HepG2 (cell line): ENCODE data around the gene SLC25A45. TPM values are rescaled to one million over a fixed set of nuclear protein-coding genes. Genes with fewer than 3 reads are reported as not detected.

ENCODE experiments used
- FOSL2 ChIP-seq: sonication (generic); formaldehyde crosslinking; IDR thresholded peaks from 2 replicates; pipeline ENCODE4 v1.4.0; 2020; ENCODE audit warnings: missing genetic modification reagents
- FOXP1 ChIP-seq, 2 experiments: fragments of 450-650 bp in 1 of 2; IDR thresholded peaks; 2 replicates each; pipeline ENCODE4 v1.6.1; 2017 to 2018; ENCODE audit warnings: antibody characterized with exemption in 1 of 2
- HNRNPUL1 ChIP-seq: fragments of 200-400 bp; formaldehyde crosslinking; IDR thresholded peaks from 2 replicates; pipeline ENCODE4 v1.6.1; 2017; ENCODE audit warnings: low read depth, mild to moderate bottlenecking, low read length, moderate library complexity
- KDM5B ChIP-seq: sonication (generic); formaldehyde crosslinking; IDR thresholded peaks from 2 replicates; pipeline ENCODE4 v1.4.0; 2020; ENCODE audit warnings: missing genetic modification reagents, mild to moderate bottlenecking, borderline replicate concordance
- LCORL ChIP-seq, 2 experiments: fragments of 450-650 bp in 1 of 2; sonication (generic) in 1 of 2; formaldehyde crosslinking in 1 of 2; IDR thresholded peaks; 2 replicates each; pipeline versions ENCODE4 v1.5.0 to v1.6.1; 2017 to 2020; ENCODE audit warnings: antibody characterized with exemption in 1 of 2, missing genetic modification reagents in 1 of 2
- PLRG1 ChIP-seq: fragments of 450-650 bp; conservative IDR thresholded peaks from 2 replicates; pipeline ENCODE4 v1.6.1; 2016
- RARA ChIP-seq: IDR thresholded peaks from 2 replicates; pipeline ENCODE4 v1.6.1; 2016; ENCODE audit warnings: missing genetic modification reagents, missing compliant biosample characterization
- RFX5 ChIP-seq: IDR thresholded peaks from 2 replicates; pipeline ENCODE4 v1.6.1; 2011; ENCODE audit warnings: low read depth, low read length, improper control_type of control experiment
- SIX4 ChIP-seq: sonication (generic); formaldehyde crosslinking; IDR thresholded peaks from 2 replicates; pipeline ENCODE4 v1.4.0; 2020; ENCODE audit warnings: missing genetic modification reagents
- TOPORS ChIP-seq: sonication (generic); formaldehyde crosslinking; IDR thresholded peaks from 2 replicates; pipeline ENCODE4 v1.8.0; 2023; ENCODE audit warnings: mild to moderate bottlenecking, missing genetic modification reagents
- ZBTB7B ChIP-seq: sonication (generic); formaldehyde crosslinking; IDR thresholded peaks from 2 replicates; pipeline ENCODE4 v1.4.0; 2020; ENCODE audit warnings: missing genetic modification reagents
- ZEB1 ChIP-seq: IDR thresholded peaks from 2 replicates; pipeline ENCODE4 v1.6.1; 2012; ENCODE audit warnings: mild to moderate bottlenecking, low read depth, inconsistent platforms; ENCODE audit not compliant: insufficient replicate concordance
- ZNF143 ChIP-seq: sonication (generic); formaldehyde crosslinking; IDR thresholded peaks from 2 replicates; pipeline ENCODE4 v1.4.0; 2020; ENCODE audit warnings: missing genetic modification reagents
- ZNF230 ChIP-seq: sonication (generic); formaldehyde crosslinking; IDR thresholded peaks from 2 replicates; pipeline ENCODE4 v1.4.0; 2020; ENCODE audit warnings: mild to moderate bottlenecking, missing genetic modification reagents
- polyA plus RNA-seq, 8 experiments: library from polyadenylated mRNA; depleted of rRNA in 3 of 8; stranded (reverse) in 7 of 8; unstranded in 1 of 8; fragments of >200 nt; fragmentation: Illumina TruSeq in 4 of 8; extraction: Trizol in 4 of 8; gene quantifications; 2 replicates each; pipeline versions ENCODE4 v1.2.1 to v1.2.3, GENCODE V29; 2011 to 2016; ENCODE audit warnings: low read depth in 4 of 8, missing spikeins in 1 of 8, mixed read lengths in 1 of 8; ENCODE audit not compliant: insufficient read depth in 1 of 8
- total RNA-seq, 5 experiments: library from RNA; depleted of rRNA; stranded (reverse); fragments of >200 nt; fragmentation: Illumina TruSeq; extraction: Trizol; gene quantifications; 2 replicates each; pipeline ENCODE4 v1.2.3, GENCODE V29; 2016; ENCODE audit warnings: low read depth in 1 of 5
- TF ChIP-seq, protein P1 (sequence below): fragments of 450-650 bp; IDR thresholded peaks from 2 replicates; pipeline ENCODE4 v1.6.1; 2017; ENCODE audit warnings: mild to moderate bottlenecking
- TF ChIP-seq, protein P2 (sequence below): sonication (generic); formaldehyde crosslinking; IDR thresholded peaks from 2 replicates; pipeline ENCODE4 v1.8.0; 2022; ENCODE audit warnings: low read depth, missing genetic modification reagents
- TF ChIP-seq, protein P3 (sequence below): sonication (generic); formaldehyde crosslinking; IDR thresholded peaks from 2 replicates; pipeline ENCODE4 v1.5.1; 2020; ENCODE audit warnings: mild to moderate bottlenecking, missing genetic modification reagents, borderline replicate concordance
- TF ChIP-seq, protein P4 (sequence below): IDR thresholded peaks from 2 replicates; pipeline ENCODE4 v1.6.1; 2018; ENCODE audit warnings: missing genetic modification reagents

The SLC25A45 gene
- total and polyA plus RNA-seq, 2 of the 13 experiments (the other 11 are each of a cell fraction or from before 2014, with no cell fraction given), result 1.2 to 3.4 TPM

DNA sequence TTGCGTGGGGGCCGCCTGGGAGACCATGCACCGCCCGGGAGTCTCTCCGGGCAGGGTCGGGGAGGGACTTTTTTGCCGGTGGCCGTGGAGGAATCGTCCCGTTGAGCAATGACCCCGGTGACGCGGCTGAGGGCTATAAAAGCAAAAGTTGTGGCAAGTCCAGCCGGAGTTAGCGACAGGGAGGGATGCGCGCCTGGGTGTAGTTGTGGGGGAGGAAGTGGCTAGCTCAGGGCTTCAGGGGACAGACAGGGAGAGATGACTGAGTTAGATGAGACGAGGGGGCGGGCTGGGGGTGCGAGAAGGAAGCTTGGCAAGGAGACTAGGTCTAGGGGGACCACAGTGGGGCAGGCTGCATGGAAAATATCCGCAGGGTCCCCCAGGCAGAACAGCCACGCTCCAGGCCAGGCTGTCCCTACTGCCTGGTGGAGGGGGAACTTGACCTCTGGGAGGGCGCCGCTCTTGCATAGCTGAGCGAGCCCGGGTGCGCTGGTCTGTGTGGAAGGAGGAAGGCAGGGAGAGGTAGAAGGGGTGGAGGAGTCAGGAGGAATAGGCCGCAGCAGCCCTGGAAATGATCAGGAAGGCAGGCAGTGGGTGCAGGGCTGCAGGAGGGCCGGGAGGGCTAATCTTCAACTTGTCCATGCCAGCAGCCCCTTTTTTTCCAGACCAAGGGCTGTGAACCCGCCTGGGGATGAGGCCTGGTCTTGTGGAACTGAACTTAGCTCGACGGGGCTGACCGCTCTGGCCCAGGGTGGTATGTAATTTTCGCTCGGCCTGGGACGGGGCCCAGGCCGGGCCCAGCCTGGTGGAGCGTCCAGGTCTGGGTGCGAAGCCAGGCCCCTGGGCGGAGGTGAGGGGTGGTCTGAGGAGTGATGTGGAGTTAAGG is 40.4 kb upstream of the SLC25A45 start, which contains the start of gene NEAT1 (continued):
- TF ChIP-seq LCORL (IDR thresholded peaks at IDR 0.05) (no peak), LCORL (CRISPR knock-in tag; IDR thresholded peaks at IDR 0.05) (no peak; the same call in none of the 2 replicates), ZEB1 (no peak), KDM5B (CRISPR knock-in tag) (no peak; the same call in 1 of the 2 replicates), FOSL2 (CRISPR knock-in tag) (peak; percentile 72), RFX5 (peak; percentile 70), RARA (peak; percentile 85), SIX4 (peak; percentile 65; the same call in 1 of the 2 replicates), FOXP1 (IDR thresholded peaks at IDR 0.05) (0 out of 2 replicates have a peak, but pooled peaks have one; percentile 31), FOXP1 (CRISPR knock-in tag; IDR thresholded peaks at IDR 0.05) (peak; percentile 48), ZBTB7B (peak; percentile 86), ZNF143 (CRISPR knock-in tag) (no peak), TOPORS (CRISPR knock-in tag) (0 out of 2 replicates have a peak, but pooled peaks have one; percentile 6), HNRNPUL1 (no peak), PLRG1 (no peak), ZNF230 (CRISPR knock-in tag) (peak; percentile 38; the same call in 1 of the 2 replicates)
- TF ChIP-seq, protein P1, sequence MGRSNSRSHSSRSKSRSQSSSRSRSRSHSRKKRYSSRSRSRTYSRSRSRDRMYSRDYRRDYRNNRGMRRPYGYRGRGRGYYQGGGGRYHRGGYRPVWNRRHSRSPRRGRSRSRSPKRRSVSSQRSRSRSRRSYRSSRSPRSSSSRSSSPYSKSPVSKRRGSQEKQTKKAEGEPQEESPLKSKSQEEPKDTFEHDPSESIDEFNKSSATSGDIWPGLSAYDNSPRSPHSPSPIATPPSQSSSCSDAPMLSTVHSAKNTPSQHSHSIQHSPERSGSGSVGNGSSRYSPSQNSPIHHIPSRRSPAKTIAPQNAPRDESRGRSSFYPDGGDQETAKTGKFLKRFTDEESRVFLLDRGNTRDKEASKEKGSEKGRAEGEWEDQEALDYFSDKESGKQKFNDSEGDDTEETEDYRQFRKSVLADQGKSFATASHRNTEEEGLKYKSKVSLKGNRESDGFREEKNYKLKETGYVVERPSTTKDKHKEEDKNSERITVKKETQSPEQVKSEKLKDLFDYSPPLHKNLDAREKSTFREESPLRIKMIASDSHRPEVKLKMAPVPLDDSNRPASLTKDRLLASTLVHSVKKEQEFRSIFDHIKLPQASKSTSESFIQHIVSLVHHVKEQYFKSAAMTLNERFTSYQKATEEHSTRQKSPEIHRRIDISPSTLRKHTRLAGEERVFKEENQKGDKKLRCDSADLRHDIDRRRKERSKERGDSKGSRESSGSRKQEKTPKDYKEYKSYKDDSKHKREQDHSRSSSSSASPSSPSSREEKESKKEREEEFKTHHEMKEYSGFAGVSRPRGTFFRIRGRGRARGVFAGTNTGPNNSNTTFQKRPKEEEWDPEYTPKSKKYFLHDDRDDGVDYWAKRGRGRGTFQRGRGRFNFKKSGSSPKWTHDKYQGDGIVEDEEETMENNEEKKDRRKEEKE, result no peak
- TF ChIP-seq, protein P2, sequence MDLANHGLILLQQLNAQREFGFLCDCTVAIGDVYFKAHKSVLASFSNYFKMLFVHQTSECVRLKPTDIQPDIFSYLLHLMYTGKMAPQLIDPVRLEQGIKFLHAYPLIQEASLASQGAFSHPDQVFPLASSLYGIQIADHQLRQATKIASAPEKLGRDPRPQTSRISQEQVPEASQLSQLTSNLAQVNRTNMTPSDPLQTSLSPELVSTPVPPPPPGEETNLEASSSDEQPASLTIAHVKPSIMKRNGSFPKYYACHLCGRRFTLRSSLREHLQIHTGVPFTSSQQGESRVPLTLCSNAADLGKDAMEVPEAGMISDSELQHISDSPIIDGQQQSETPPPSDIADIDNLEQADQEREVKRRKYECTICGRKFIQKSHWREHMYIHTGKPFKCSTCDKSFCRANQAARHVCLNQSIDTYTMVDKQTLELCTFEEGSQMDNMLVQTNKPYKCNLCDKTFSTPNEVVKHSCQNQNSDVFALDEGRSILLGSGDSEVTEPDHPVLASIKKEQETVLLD (CRISPR knock-in tag), result no peak; the same call in 1 of the 2 replicates
- TF ChIP-seq, protein P3, sequence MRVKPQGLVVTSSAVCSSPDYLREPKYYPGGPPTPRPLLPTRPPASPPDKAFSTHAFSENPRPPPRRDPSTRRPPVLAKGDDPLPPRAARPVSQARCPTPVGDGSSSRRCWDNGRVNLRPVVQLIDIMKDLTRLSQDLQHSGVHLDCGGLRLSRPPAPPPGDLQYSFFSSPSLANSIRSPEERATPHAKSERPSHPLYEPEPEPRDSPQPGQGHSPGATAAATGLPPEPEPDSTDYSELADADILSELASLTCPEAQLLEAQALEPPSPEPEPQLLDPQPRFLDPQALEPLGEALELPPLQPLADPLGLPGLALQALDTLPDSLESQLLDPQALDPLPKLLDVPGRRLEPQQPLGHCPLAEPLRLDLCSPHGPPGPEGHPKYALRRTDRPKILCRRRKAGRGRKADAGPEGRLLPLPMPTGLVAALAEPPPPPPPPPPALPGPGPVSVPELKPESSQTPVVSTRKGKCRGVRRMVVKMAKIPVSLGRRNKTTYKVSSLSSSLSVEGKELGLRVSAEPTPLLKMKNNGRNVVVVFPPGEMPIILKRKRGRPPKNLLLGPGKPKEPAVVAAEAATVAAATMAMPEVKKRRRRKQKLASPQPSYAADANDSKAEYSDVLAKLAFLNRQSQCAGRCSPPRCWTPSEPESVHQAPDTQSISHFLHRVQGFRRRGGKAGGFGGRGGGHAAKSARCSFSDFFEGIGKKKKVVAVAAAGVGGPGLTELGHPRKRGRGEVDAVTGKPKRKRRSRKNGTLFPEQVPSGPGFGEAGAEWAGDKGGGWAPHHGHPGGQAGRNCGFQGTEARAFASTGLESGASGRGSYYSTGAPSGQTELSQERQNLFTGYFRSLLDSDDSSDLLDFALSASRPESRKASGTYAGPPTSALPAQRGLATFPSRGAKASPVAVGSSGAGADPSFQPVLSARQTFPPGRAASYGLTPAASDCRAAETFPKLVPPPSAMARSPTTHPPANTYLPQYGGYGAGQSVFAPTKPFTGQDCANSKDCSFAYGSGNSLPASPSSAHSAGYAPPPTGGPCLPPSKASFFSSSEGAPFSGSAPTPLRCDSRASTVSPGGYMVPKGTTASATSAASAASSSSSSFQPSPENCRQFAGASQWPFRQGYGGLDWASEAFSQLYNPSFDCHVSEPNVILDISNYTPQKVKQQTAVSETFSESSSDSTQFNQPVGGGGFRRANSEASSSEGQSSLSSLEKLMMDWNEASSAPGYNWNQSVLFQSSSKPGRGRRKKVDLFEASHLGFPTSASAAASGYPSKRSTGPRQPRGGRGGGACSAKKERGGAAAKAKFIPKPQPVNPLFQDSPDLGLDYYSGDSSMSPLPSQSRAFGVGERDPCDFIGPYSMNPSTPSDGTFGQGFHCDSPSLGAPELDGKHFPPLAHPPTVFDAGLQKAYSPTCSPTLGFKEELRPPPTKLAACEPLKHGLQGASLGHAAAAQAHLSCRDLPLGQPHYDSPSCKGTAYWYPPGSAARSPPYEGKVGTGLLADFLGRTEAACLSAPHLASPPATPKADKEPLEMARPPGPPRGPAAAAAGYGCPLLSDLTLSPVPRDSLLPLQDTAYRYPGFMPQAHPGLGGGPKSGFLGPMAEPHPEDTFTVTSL, result peak; percentile 20; the same call in 1 of the 2 replicates
- TF ChIP-seq, protein P4, sequence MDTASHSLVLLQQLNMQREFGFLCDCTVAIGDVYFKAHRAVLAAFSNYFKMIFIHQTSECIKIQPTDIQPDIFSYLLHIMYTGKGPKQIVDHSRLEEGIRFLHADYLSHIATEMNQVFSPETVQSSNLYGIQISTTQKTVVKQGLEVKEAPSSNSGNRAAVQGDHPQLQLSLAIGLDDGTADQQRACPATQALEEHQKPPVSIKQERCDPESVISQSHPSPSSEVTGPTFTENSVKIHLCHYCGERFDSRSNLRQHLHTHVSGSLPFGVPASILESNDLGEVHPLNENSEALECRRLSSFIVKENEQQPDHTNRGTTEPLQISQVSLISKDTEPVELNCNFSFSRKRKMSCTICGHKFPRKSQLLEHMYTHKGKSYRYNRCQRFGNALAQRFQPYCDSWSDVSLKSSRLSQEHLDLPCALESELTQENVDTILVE (CRISPR knock-in tag), result peak; percentile 75
